ENCODE data around the gene HMCN2.

HMCN2 gene

GRCh38 chr9:130313103-130313858 lies 47.7 kb downstream of the HMCN2 start:
- no peaks in the 10 kb centered on the region for H3K27me3 Mint-ChIP-seq
- H3K4me1 Mint-ChIP-seq (ENCODE audit: low read depth): no peaks in the 10 kb centered on the region
- H3K9me3 Mint-ChIP-seq (ENCODE audit: low read depth): no peaks in the 10 kb centered on the region
- no peak overlapping the region for H3K27ac Mint-ChIP-seq
- no peak overlapping the region for H3K4me3 Mint-ChIP-seq
- H3K36me3 Mint-ChIP-seq: no peaks in the 10 kb centered on the region

GRCh38 chr9:130315446-130316226 lies 50.1 kb downstream of the HMCN2 start:
- no peaks in the 10 kb centered on the region for H3K36me3 Mint-ChIP-seq
- H3K27ac Mint-ChIP-seq: no peak overlapping the region
- no peaks in the 10 kb centered on the region for H3K4me1 Mint-ChIP-seq (ENCODE audit: low read depth)
- no peaks in the 10 kb centered on the region for H3K9me3 Mint-ChIP-seq (ENCODE audit: low read depth)
- no peak overlapping the region for H3K4me3 Mint-ChIP-seq
- H3K27me3 Mint-ChIP-seq: peaks cover 2% of the 10 kb centered on the region

GRCh38 chr9:130316430-130316829 lies 50.9 kb downstream of the HMCN2 start:
- H3K36me3 Mint-ChIP-seq: no peaks in the 10 kb centered on the region
- no peak overlapping the region for H3K27ac Mint-ChIP-seq
- peaks cover 5% of the 10 kb centered on the region for H3K27me3 Mint-ChIP-seq
- H3K4me1 Mint-ChIP-seq (ENCODE audit: low read depth): no peaks in the 10 kb centered on the region
- H3K9me3 Mint-ChIP-seq (ENCODE audit: low read depth): no peaks in the 10 kb centered on the region
- no peak overlapping the region for H3K4me3 Mint-ChIP-seq

GRCh38 chr9:130319300-130319699 lies 53.7 kb downstream of the HMCN2 start:
- H3K27ac Mint-ChIP-seq: no peak overlapping the region
- no peak overlapping the region for H3K4me3 Mint-ChIP-seq
- no peaks in the 10 kb centered on the region for H3K4me1 Mint-ChIP-seq (ENCODE audit: low read depth)
- no peaks in the 10 kb centered on the region for H3K36me3 Mint-ChIP-seq
- peaks cover 7% of the 10 kb centered on the region for H3K27me3 Mint-ChIP-seq
- no peaks in the 10 kb centered on the region for H3K9me3 Mint-ChIP-seq (ENCODE audit: low read depth)

GRCh38 chr9:130319944-130320712 lies 54.6 kb downstream of the HMCN2 start:
- no peak overlapping the region for H3K4me3 Mint-ChIP-seq
- no peaks in the 10 kb centered on the region for H3K9me3 Mint-ChIP-seq (ENCODE audit: low read depth)
- H3K27ac Mint-ChIP-seq: no peak overlapping the region
- H3K4me1 Mint-ChIP-seq (ENCODE audit: low read depth): no peaks in the 10 kb centered on the region
- H3K27me3 Mint-ChIP-seq: peaks cover 7% of the 10 kb centered on the region
- H3K36me3 Mint-ChIP-seq: no peaks in the 10 kb centered on the region

- H3K27me3 Mint-ChIP-seq: peaks cover 10% of the 10 kb centered on the region
Observed at GRCh38 chr9:130320723-130321481, 55.3 kb downstream of the HMCN2 start.

GRCh38 chr9:130321539-130321938 lies 56.0 kb downstream of the HMCN2 start:
- H3K4me3 Mint-ChIP-seq: no peak overlapping the region
- no peak overlapping the region for H3K27ac Mint-ChIP-seq
- no peaks in the 10 kb centered on the region for H3K9me3 Mint-ChIP-seq (ENCODE audit: low read depth)
- H3K36me3 Mint-ChIP-seq: no peaks in the 10 kb centered on the region
- H3K27me3 Mint-ChIP-seq: peaks cover 14% of the 10 kb centered on the region
- no peaks in the 10 kb centered on the region for H3K4me1 Mint-ChIP-seq (ENCODE audit: low read depth)

More at GRCh38 chr9:130320723-130321481, 55.3 kb downstream of the HMCN2 start:
- Mint-ChIP-seq H3K9me3 (ENCODE audit: low read depth) (no peaks in the 10 kb centered on the region), H3K36me3 (no peaks in the 10 kb centered on the region), H3K27ac (no peak overlapping the region), H3K4me3 (no peak overlapping the region), H3K4me1 (ENCODE audit: low read depth) (no peaks in the 10 kb centered on the region)

GRCh38 chr9:130323051-130323745 lies 57.6 kb downstream of the HMCN2 start:
- H3K4me1 Mint-ChIP-seq (ENCODE audit: low read depth): no peaks in the 10 kb centered on the region
- H3K27ac Mint-ChIP-seq: no peak overlapping the region
- H3K27me3 Mint-ChIP-seq: peaks cover 16% of the 10 kb centered on the region
- H3K36me3 Mint-ChIP-seq: no peaks in the 10 kb centered on the region
- H3K9me3 Mint-ChIP-seq (ENCODE audit: low read depth): no peaks in the 10 kb centered on the region
- no peak overlapping the region for H3K4me3 Mint-ChIP-seq

GRCh38 chr9:130325921-130326320 lies 60.4 kb downstream of the HMCN2 start:
- Mint-ChIP-seq H3K27me3 (peaks cover 21% of the 10 kb centered on the region), H3K9me3 (ENCODE audit: low read depth) (no peaks in the 10 kb centered on the region), H3K4me3 (no peak overlapping the region), H3K27ac (no peak overlapping the region), H3K4me1 (ENCODE audit: low read depth) (no peaks in the 10 kb centered on the region), H3K36me3 (no peaks in the 10 kb centered on the region)

- no peak overlapping the region for H3K27ac Mint-ChIP-seq
- no peaks in the 10 kb centered on the region for H3K4me1 Mint-ChIP-seq (ENCODE audit: low read depth)
- H3K4me3 Mint-ChIP-seq: no peak overlapping the region
- no peaks in the 10 kb centered on the region for H3K36me3 Mint-ChIP-seq
- H3K9me3 Mint-ChIP-seq (ENCODE audit: low read depth): no peaks in the 10 kb centered on the region
- H3K27me3 Mint-ChIP-seq: peaks cover 18% of the 10 kb centered on the region
Observed at GRCh38 chr9:130327070-130327780, 61.7 kb downstream of the HMCN2 start.

GRCh38 chr9:130327781-130328348 lies 62.3 kb downstream of the HMCN2 start:
- Mint-ChIP-seq H3K27me3 (peaks cover 17% of the 10 kb centered on the region), H3K4me3 (no peak overlapping the region), H3K27ac (no peak overlapping the region), H3K9me3 (ENCODE audit: low read depth) (no peaks in the 10 kb centered on the region), H3K36me3 (no peaks in the 10 kb centered on the region), H3K4me1 (ENCODE audit: low read depth) (no peaks in the 10 kb centered on the region)

GRCh38 chr9:130328349-130328801 lies 62.8 kb downstream of the HMCN2 start:
- H3K4me1 Mint-ChIP-seq (ENCODE audit: low read depth): no peaks in the 10 kb centered on the region
- no peaks in the 10 kb centered on the region for H3K9me3 Mint-ChIP-seq (ENCODE audit: low read depth)
- peaks cover 19% of the 10 kb centered on the region for H3K27me3 Mint-ChIP-seq
- no peaks in the 10 kb centered on the region for H3K36me3 Mint-ChIP-seq
- H3K4me3 Mint-ChIP-seq: no peak overlapping the region
- H3K27ac Mint-ChIP-seq: no peak overlapping the region

- Mint-ChIP-seq H3K9me3 (ENCODE audit: low read depth) (no peaks in the 10 kb centered on the region), H3K4me1 (ENCODE audit: low read depth) (no peaks in the 10 kb centered on the region), H3K4me3 (no peak overlapping the region), H3K27me3 (peaks cover 22% of the 10 kb centered on the region), H3K27ac (no peak overlapping the region), H3K36me3 (no peaks in the 10 kb centered on the region)
Observed at GRCh38 chr9:130329061-130329460, 63.5 kb downstream of the HMCN2 start.

Data from activated naive CD8-positive, alpha-beta T cell (primary cell).